T-helper 1 cell (primary cell): ENCODE results near the gene EEIG1.
"Not testable (repeated sequence)": the region's sequence is repeated elsewhere in the genome, so short reads cannot be mapped to it uniquely, and the experiment has no call there.

Experiments
- DNase-seq, 5 donors: peaks; one replicate each; pipeline ENCODE4 v3.0.0-alpha.2; 2012 to 2020
- total RNA-seq, 4 donors: gene quantifications; one replicate each; lab custom pipeline; 2026; lab: John Stamatoyannopoulos, UW

The EEIG1 gene
- total RNA-seq: 202 to 262 (median 247) reads per million in 4 donors

- peak; percentile 94 to 98 (median 95) for DNase-seq
Measured at GRCh38 chr9:127980706-127981558, at the start of gene EEIG1. Gene EEIG1, minus strand, starts transcription at chr9:127980989. Its CDS starts 852 bp downstream, at chr9:127980137.

GRCh38 chr9:128027705-128028104 lies 46.9 kb upstream of the EEIG1 start:
- DNase-seq: no peak

GRCh38 chr9:128026773-128027541 lies 46.2 kb upstream of the EEIG1 start:
- peak in 2 of 5 donors; percentile 24 to 80 for DNase-seq

- peak; percentile 67 to 93 (median 83) for DNase-seq
Measured at GRCh38 chr9:128026255-128026772, 45.5 kb upstream of the EEIG1 start.

GRCh38 chr9:128025736-128026135 lies 44.9 kb upstream of the EEIG1 start:
- DNase-seq: peak in 1 of 5 donors; percentile 48

GRCh38 chr9:128024761-128025308 lies 44.0 kb upstream of the EEIG1 start:
- peak in 1 of 5 donors; percentile 17 for DNase-seq

- DNase-seq: not testable (repeated sequence)
Measured at GRCh38 chr9:128023671-128024070, 42.9 kb upstream of the EEIG1 start.

GRCh38 chr9:128022886-128023285 lies 42.1 kb upstream of the EEIG1 start:
- DNase-seq: no peak

- DNase-seq: no peak
Measured at GRCh38 chr9:128021098-128021497, 40.3 kb upstream of the EEIG1 start.

GRCh38 chr9:128020692-128021091 lies 39.9 kb upstream of the EEIG1 start:
- DNase-seq: no peak

GRCh38 chr9:128015696-128016095 lies 34.9 kb upstream of the EEIG1 start:
- no peak for DNase-seq

- no peak for DNase-seq
Measured at GRCh38 chr9:128011071-128011817, 30.5 kb upstream of the EEIG1 start.

- DNase-seq: no peak
Measured at GRCh38 chr9:128009639-128010038, 28.9 kb upstream of the EEIG1 start.

GRCh38 chr9:128008171-128008570 lies 27.4 kb upstream of the EEIG1 start:
- DNase-seq: no peak

GRCh38 chr9:128007566-128008138 lies 26.9 kb upstream of the EEIG1 start:
- DNase-seq: peak; percentile 76 to 92 (median 86)

GRCh38 chr9:128006332-128006996 lies 25.7 kb upstream of the EEIG1 start:
- DNase-seq: no peak

GRCh38 chr9:128005923-128006322 lies 25.1 kb upstream of the EEIG1 start:
- no peak for DNase-seq

- no peak for DNase-seq
Measured at GRCh38 chr9:128003966-128004604, 23.3 kb upstream of the EEIG1 start.

GRCh38 chr9:128002959-128003358 lies 22.2 kb upstream of the EEIG1 start:
- no peak for DNase-seq

- DNase-seq: no peak
Measured at GRCh38 chr9:128001779-128002298, 21.1 kb upstream of the EEIG1 start.
